GM21515 (cell line): ENCODE data around the gene PTPRB.
"Not testable (repeated sequence)": the region's sequence is repeated elsewhere in the genome, so short reads cannot be mapped to it uniquely, and the experiment has no call there.

Experiments used
- ATAC-seq: cut with Tn5 transposase; IDR thresholded peaks from one replicate; pipeline ENCODE4 v1.9.1; 2021; ENCODE audit not compliant: unreplicated experiment

Gene PTPRB

GRCh38 chr12:70549340-70550179 is 87.7 kb downstream of the PTPRB start:
- ATAC-seq = no peak

GRCh38 chr12:70543444-70543843 is 93.8 kb downstream of the PTPRB start:
- no peak for ATAC-seq

GRCh38 chr12:70540996-70541395 is 96.2 kb downstream of the PTPRB start:
- ATAC-seq = no peak

- ATAC-seq = no peak
These were observed 100.6 kb downstream of the PTPRB start for GRCh38 chr12:70536650-70537049.

- no peak for ATAC-seq
These were observed 101.3 kb downstream of the PTPRB start for GRCh38 chr12:70535896-70536374.

- no peak for ATAC-seq
These were observed 102.8 kb downstream of the PTPRB start for GRCh38 chr12:70534466-70534865.

- no peak for ATAC-seq
These were observed 107.6 kb downstream of the PTPRB start for GRCh38 chr12:70529647-70530046.

GRCh38 chr12:70520847-70521246 is 116.4 kb downstream of the PTPRB start:
- ATAC-seq = no peak

GRCh38 chr12:70513426-70513825 is 123.8 kb downstream of the PTPRB start:
- no peak for ATAC-seq

GRCh38 chr12:70508178-70508577 is 129.1 kb downstream of the PTPRB start:
- ATAC-seq = no peak

GRCh38 chr12:70507442-70507841 is 129.8 kb downstream of the PTPRB start:
- no peak for ATAC-seq

GRCh38 chr12:70497508-70497907 is 139.7 kb downstream of the PTPRB start:
- ATAC-seq = no peak

- not testable (repeated sequence) for ATAC-seq
These were observed 144.3 kb downstream of the PTPRB start for GRCh38 chr12:70492904-70493303.

GRCh38 chr12:70490928-70491327 is 146.3 kb downstream of the PTPRB start:
- not testable (repeated sequence) for ATAC-seq

GRCh38 chr12:70487440-70487839 is 149.8 kb downstream of the PTPRB start:
- ATAC-seq = peak; percentile 61

GRCh38 chr12:70486588-70486987 is 150.6 kb downstream of the PTPRB start:
- no peak for ATAC-seq

- no peak for ATAC-seq
These were observed 151.5 kb downstream of the PTPRB start for GRCh38 chr12:70485704-70486103.

GRCh38 chr12:70484464-70484863 is 152.8 kb downstream of the PTPRB start:
- ATAC-seq = no peak

GRCh38 chr12:70482764-70483163 is 154.5 kb downstream of the PTPRB start:
- no peak for ATAC-seq

- ATAC-seq = no peak
These were observed 167.9 kb downstream of the PTPRB start for GRCh38 chr12:70469221-70469820.

- ATAC-seq = no peak
These were observed 168.5 kb downstream of the PTPRB start for GRCh38 chr12:70468741-70469140.
